CD4-positive, alpha-beta T cell treated with Interleukin-1 beta for 1 hour (primary cell): ENCODE results near the gene FBXL17.

Experiments used
- DNase-seq, 2 donors: peaks; one replicate each; pipeline ENCODE4 v3.0.0-alpha.2; 2020 to 2022

FBXL17 gene

GRCh38 chr5:107945061-107945460, 436.8 kb downstream of the FBXL17 start:
- DNase-seq = no peak

DNA sequence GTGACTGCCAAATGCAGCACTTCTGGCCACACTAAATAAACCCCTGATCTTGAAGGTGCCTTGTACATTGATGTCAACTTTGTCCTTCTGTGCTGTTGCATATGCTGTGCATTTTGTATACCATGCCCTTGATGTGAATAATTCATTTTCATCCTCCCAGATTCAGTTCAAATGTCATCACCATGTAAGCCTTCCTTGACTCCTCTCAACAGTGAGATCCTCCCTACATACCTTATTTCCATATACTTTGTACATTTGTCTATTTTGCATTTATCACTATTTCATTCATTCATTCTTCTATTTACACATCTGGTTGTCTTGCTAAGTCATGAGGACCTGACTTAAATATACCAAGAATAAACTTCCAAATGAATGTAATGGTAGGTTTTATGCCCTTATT, 438.0 kb downstream of the FBXL17 start:
- DNase-seq = no peak

DNA sequence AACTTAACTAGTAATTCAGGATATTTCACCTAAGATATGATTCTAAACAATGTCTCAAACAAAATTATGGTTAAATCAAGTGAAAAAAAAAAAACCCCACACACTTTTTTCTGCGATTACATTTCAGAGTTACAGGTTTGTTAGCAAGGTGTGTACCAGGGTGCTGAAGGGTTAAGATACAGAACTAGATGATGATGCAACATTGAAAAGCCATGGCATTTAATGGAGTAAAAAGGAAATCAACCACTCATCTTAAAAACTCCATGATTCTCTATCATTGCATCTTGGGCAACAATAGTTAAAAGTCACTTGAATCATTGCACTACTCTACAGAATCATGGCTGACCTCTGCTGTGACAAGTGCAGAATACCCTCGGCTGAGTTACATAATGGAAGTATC, 440.9 kb downstream of the FBXL17 start:
- no peak for DNase-seq

DNA sequence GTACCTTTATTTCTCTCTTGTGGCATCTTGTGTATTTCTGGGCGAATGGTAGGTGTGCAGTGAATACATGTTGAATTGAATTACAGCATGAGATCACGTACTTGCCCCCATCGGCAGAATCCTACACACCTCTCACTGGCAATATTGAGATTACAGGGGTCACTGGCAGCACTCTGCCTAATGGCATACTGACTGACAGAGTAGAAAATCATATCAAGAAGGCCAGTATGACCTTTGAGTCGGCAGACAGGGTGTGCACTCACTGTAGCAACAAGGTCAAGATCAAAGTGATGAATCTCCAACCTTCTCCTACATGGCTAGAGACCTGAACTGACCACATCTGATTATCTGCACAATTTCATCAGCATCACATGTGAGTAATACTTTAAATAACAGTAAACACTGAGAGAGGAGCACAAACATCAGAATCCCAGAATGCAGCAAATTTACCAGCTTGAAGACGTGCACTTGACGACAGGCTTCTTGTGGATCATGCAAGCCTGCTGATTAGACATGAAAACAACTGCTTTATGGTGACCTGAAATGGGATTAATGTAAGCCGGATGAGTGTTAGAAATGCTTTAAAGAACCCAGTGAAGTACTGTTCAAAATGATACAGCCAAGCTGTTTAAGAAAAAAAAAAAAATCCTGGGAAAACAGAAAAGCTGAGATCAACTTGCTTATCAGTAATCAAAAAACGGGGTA, 444.1 kb downstream of the FBXL17 start:
- no peak for DNase-seq

DNA sequence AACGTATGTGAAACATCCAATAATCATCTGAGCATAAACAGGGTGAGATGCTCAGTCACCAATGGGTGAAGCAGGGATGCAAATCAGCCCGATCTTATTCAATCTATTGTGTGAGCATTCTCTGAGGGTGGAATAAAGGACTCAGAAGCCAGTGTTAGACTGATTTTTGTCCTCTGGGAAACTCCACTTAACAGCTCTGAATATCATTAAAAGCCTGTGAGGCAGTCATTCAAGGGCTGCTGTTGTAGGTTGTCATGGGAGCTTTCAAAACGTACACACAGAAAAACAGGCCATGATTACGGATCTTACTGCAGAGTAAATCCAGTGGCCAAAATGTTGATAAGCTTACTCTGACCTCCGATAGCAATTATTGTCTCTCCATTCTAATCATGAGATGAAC, 444.7 kb downstream of the FBXL17 start:
- DNase-seq = no peak

DNA sequence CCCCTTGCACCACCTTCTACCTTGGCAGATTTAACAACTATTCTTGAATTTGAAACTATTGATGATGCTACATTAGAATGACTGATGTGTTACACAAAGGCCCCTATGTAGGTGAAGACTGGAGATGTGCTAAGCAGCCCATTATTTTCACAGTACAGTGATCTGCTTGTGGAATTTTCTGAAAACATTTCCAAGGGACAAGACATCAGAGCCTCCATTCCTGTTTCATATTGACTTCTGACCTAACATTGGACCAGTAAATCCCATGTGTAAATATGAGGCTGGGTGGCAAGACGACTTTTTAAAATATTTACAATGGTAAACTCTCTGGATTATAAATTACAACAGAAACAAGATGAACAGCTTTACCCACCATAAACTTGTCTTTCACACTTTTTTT, 445.4 kb downstream of the FBXL17 start:
- no peak for DNase-seq

GRCh38 chr5:107935645-107936044, 446.3 kb downstream of the FBXL17 start:
- DNase-seq = no peak

- DNase-seq = no peak
Observed at GRCh38 chr5:107933326-107933725, 448.6 kb downstream of the FBXL17 start.

- DNase-seq = no peak
Observed at GRCh38 chr5:107930891-107931290, 451.0 kb downstream of the FBXL17 start.

GRCh38 chr5:107930092-107930491, 451.8 kb downstream of the FBXL17 start:
- DNase-seq = no peak

- no peak for DNase-seq
Observed at GRCh38 chr5:107929080-107929479, 452.8 kb downstream of the FBXL17 start.

- DNase-seq = no peak
Observed at GRCh38 chr5:107926121-107926520, 455.8 kb downstream of the FBXL17 start.

GRCh38 chr5:107925200-107925599, 456.7 kb downstream of the FBXL17 start:
- DNase-seq = no peak

- no peak for DNase-seq
Observed at GRCh38 chr5:107919969-107920368, 461.9 kb downstream of the FBXL17 start.

DNA sequence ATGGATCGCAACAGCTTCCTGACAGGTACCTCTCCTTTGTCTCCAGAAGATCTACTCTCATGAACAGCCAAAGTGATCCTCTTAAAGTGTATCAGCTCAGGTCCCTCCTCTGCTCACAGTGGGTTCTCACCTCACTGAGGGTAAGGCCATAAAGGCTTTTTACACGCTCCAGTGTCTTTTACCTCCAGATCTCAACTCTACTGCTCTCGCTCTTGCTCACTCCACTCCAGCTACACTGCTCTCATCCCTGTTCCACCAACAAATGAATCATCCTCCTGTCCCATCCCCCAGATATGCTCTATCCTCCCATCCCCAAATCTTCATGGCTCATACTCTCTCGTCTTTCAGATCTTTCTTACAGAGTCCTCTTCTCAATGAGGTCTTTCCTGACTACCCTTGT, 462.5 kb downstream of the FBXL17 start:
- DNase-seq = no peak

- DNase-seq = no peak
Observed at GRCh38 chr5:107917983-107918382, 463.9 kb downstream of the FBXL17 start.

DNA sequence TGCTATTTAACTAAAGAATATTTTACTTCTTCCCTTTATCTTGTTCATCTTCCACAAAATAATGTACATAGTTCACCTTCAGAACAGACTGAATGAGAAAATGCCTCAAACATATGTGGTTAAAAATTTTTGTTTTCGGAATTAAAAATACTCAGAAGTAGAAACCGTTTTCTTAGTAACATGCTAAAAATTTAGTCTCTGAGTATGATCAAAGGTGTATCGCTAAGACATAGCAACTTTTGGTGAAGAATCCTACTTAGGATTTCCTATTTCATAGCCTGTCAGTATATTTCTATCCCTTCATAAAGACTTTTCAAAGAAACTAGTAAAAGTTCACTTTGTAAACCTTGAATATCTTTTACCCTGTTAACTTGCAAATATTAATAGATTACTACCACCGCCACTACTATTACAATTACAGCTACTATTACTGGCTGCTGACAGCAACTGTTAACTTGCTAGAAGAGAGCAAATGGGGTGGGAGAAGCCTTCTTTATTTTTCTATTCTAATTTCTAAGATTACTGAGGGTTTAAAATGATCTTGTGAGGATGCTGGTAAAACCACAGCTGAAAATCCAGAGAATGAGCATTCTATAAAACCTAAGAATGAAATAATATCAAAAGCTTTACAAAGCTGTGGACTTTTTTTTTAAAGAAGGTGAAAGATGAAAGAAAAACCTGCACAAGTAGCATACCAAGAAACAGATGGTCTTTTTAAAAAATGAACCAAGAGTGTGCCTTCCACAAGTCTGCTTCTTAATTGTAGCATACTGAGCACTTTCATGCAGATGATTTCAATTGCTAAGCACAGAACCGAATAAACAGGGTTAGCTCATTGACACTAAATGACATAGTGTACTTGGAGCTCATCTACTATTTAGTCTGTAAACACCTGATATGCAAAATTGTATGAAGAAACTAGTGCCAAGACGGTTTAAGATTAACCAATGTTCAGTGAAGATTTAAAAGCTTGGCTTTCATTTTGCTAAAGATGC, 464.9 kb downstream of the FBXL17 start:
- no peak for DNase-seq

DNA sequence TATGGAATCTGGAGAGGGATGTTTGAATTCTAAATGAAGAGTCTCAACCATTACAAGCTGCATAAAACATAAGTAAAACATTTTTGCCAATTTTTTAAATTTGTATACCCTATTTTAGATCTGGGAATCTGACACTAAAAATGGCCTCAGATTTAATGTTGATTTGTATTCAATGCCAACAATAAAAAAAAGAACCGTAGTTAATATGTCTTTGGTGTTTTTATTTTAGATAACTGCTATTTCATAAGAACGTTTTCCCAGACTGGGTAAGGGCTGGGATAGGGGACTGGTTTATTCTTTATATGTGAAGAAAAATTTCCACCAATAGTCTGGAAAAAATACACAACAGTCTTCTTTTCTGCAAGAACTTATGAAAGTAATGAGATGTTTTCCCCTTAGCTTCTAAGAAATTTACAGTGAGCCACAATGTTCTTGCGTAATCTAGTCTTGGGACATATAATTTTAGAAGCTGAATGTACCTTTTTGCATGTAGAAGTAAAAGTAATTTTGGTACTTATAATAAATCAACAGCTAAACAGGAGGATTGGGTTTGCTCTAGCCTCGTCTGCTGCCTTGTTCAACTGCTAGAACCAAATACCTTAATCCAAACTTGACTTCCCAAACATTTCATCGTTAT, 466.6 kb downstream of the FBXL17 start:
- DNase-seq = no peak

GRCh38 chr5:107913494-107913893, 468.4 kb downstream of the FBXL17 start:
- no peak for DNase-seq

- DNase-seq = no peak
Observed at GRCh38 chr5:107900721-107901120, 481.2 kb downstream of the FBXL17 start.

- DNase-seq = no peak
Observed at GRCh38 chr5:107894361-107894760, 487.5 kb downstream of the FBXL17 start.

DNA sequence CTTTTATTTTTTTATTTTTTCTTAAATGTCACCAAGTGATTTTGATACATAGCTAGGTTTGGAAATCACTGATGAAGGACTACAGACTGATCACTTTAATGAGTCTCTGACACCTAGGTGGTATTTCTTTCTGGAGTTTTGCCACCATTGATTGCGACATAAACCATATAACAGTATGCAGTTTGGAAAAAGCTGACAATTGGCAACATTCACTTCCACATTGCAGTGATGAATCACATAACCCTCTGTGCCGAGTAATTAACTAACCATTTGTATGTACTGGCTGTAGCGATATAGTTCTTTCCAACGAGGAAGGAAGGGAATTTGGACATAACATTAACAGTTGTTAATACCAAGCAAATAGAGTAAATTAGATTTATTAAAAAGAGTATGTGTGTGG, 488.3 kb downstream of the FBXL17 start:
- no peak for DNase-seq

GRCh38 chr5:107889387-107889786, 492.5 kb downstream of the FBXL17 start:
- no peak for DNase-seq

- DNase-seq = no peak
Observed at GRCh38 chr5:107888541-107888940, 493.4 kb downstream of the FBXL17 start.
